GM18907 (cell line): Measurements from ENCODE around the gene ELOF1.
A peak's percentile ranks its signal among the peaks of the same experiment; 100 is the strongest.

ENCODE experiments used
- ATAC-seq: cut with Tn5 transposase; IDR thresholded peaks from one replicate; pipeline ENCODE4 v1.9.1; 2021; ENCODE audit warnings: mild to moderate bottlenecking, moderate library complexity; ENCODE audit not compliant: unreplicated experiment

ELOF1 gene

DNA sequence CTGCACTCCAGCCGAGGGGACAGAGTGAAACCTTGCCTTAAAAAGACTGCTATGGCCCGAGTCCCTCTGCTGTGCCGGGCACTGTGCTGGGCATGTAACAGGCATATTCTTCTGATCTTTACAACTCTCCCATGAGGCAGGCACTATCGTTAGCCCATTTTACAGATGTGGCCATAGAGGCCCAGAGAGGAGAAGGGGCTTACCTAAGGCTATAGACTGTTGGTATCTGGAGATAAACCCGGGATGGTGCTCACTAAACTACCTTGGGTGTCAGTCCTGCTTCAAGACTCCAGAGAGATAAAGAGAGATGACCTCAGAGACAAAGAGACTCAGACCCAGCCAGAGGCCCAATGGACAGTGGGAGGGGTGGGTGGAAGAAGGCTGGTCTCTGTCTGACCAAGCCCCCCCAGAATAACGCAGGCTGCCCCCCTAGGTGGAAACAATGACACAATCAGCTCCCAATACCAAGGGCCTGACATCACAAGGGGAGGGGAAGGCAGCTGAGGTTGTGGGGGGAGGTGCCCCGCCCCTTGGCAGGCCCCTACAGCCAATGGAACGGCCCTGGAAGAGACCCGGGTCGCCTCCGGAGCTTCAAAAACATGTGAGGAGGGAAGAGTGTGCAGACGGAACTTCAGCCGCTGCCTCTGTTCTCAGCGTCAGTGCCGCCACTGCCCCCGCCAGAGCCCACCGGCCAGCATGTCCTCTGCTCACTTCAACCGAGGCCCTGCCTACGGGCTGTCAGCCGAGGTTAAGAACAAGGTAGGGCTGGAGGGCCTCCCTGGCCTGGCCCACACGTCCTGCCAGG is 20.6 kb downstream of the ELOF1 start, which contains the start of gene CNN1:
CNN1 (plus strand) TSS at position 620 of the 805 bp plus-strand sequence; CDS start at position 697, 77 bp downstream.
- ATAC-seq = no peak

DNA sequence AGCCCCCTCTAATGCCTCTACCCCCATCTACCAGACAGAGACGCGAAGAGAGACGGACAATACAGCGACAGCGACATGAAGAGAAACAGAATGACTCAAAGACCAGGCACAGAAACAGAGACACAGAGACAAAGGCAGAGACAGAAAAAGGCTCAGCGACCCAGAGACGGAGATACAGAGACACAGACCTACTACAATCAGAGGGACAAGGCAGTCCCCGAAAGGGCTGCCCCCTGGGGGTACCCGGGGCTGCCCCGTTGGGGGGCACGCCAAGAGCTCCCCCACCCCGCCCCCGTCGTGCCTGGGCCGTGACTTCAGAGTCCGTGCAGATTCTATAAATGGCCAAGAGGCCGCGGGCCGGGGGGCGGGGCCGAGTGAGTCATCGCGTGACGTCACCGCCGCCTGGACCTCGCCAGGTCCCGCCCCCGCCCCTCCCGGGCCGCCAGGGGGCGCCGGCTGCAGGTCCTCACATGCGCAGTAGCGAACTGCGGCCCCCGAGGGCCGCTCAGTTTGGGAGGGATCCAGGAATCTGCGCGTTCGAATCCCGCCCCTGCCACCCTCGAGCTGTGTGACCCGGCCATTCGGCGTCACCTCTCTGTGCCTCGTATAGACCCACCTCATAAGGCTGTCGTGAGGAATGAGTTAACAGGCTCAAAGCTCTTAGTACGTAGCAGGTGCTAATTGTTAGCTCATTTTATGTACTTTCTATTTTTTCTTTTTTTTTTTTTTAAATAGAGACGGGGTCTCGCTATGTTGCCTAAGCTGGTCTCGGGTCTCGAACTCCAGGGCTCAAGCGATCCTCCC is 23.0 kb downstream of the ELOF1 start:
- peak; percentile 51 for ATAC-seq

DNA sequence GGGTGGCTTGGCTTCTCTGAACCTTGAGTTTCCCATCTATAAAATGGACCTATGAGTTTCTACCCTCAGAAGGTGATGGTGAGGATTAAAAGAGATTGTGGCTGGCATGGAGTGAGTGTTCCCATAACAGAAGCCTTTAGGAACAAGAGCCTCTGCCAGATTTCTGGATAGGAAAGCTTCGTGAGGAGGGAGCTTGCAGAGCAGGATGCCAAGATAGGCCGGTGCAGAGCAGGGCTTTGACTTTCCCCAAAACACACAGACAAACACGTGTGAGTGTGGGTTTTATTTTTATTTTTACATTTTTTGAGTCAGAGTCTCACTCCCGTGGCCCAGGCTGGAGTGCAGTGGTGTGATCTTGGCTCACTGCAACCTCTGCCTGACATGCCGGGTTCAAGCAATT is 24.1 kb downstream of the ELOF1 start:
- no peak for ATAC-seq

DNA sequence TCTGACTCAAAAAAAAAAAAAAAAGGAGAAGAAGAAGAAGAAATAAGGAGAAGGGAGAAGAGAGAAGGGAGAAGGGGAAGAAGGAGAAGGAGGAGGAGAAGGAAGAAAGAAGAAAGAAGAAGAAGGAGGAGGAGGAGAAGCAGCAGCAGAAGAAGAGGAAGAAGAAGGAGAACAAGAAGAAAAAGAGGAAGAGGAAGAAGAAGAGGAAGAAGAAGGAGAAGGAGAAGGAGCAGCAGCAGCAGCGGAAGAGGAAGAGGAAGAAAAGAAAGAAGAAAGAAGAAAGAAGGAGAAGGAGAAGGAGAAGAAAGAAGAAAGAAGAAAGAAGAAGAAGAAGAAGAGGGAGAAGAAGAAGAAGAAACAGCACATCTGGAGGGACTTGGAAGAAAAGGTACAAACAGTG is 24.5 kb downstream of the ELOF1 start:
- no peak for ATAC-seq

DNA sequence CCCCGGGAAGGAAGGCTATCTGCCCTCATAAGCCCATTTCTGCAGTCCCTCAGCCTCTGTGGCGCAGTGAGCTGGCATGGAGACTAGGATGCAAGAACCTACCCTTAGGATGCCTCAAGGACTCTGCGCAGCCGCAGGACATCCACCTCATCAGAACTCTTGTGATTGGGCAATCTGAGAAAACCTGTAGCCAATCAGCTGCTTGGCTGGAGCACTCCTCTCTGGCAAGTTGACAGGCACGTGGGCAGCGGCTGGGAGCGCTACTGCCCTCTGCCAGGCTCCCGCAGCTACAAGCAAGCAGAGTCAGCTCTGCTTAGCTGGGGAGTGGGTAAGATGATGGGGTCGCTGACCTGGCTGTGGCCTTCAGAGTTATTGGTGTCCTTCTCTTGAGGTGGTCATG is 28.6 kb downstream of the ELOF1 start:
- no peak for ATAC-seq

DNA sequence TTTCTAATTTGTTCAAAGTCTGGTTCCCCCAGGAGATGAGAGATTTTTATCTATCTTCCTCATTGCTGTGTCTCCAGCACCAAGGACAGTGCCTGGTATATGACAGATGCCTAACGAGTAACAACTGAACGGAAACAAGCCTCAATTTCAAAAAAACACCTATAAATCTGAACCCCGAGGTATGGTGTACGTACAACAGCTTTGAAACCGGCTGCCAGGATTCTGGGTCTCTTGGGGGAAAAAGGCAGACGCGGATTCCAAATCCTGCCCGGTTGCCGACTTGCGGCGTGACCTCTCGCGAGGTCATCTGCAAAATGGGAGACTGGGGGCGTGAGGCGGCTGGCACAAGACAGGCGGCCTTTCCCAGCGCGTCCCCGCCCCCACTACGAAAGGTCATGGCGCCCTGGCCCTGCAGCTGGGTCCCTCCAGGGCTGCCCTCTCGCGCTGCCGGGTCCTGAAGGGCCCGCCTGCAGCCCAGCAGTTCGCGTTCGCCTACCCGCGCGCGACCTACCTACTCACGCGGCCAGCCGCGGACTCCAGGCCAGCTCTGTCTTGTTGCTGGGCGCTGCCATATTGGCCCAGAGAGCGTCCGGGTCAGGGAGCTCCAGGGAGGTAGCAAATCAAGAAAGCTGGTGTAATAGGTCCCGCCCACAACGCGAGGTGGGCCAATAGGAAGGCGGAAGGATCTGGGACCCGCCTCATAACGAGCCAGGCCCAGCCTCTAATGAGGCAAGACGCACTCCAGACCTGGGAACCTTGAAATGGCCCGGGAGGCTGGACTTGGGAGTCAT is 30.3 kb downstream of the ELOF1 start, which contains the start of gene ECSIT:
ECSIT (minus strand) TSS at position 584 of the 791 bp plus-strand sequence. CDS start 9,964 bp downstream, outside the sequence.
- ATAC-seq = peak; percentile 94

DNA sequence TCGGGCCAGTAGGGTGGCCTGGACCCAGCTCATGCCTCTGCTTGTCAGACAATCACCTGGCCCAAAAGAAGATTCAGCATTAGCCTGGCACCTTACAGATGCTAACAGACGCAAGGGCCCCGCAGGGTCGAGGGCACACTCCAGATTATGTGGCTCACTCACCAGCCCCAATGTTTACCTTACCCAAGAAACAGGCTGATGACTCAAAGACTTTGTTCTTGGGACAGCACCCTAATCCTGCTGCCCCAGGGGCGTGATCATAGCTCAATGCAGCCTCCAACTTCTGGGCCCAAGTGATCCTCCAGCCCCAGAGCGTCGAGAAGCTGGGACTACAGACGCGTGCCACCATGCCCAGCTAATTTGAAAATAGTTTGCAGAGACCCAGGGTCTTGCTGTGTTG is 39.9 kb downstream of the ELOF1 start:
- no peak for ATAC-seq

DNA sequence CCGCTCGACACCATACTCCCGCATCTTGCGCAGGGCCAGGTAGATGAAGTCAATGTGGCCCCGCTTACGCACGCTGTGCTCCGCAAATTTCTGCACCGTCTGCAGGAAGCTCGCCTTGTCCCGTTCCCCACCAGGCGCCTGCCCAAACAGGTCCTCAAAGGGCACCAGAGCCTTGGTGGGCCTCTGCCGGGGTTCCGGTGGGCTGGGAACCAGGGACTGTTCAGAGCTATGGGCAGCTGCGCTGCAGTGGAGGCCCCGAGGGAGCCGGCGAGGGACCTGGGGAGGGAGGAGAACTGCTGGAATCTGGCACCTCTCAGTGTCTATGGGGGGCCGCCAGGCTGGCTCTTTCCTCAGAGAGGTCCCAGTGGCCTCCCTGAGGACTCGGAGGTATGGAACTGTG is 45.1 kb downstream of the ELOF1 start:
- ATAC-seq = no peak

DNA sequence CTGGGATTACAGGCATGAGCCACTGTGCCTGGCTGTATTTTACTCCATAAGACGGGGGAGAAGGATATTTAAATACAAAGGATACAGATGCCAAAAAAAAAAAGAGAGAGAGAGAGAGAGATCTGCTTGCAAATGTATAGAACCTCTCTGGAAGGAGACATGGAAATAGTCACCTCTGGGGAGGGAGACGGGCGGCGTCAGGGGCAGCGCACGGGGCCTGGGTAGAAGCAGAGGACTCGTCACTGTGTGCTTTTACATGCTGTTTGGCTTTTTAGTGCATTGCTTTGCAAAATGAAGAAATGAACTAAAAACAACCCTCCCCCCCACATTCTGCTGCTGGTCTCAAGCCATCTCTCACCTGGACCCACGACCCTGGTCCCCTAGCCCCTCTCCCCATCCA is 48.6 kb downstream of the ELOF1 start:
- no peak for ATAC-seq

DNA sequence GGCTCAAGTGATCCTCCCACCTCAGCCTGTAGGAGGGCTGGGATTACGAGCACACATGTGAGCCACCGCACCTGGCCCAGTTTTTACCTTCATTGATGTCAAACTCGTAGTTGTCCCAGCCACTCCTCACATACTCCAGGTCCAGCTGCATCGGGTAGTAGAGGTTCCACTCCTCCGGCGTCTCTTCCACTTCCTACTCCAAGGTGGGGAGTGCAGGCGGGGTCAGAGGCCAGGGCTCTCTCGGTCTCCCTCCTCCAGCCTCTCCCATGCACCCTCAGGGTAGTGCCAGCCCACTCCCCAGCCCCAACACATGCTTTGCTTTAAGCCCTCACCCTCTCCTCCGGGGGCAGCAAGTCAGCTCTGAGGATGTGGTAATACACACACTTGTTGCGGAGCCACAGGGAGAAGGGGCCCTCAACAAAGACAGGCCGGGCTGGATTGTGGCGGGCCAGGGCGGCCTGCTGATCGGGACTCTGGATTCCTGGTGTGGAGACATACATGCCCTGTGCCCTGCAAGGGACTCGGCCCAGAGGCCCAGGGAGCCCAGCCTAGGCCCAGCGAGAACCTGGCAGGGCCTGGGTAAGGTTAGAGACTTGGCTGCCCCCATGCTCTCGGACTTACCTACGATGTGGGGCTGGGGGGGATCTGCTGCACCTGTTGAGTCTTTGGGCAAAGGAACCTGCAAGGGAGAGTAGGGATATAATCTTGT is 51.5 kb downstream of the ELOF1 start:
- no peak for ATAC-seq

DNA sequence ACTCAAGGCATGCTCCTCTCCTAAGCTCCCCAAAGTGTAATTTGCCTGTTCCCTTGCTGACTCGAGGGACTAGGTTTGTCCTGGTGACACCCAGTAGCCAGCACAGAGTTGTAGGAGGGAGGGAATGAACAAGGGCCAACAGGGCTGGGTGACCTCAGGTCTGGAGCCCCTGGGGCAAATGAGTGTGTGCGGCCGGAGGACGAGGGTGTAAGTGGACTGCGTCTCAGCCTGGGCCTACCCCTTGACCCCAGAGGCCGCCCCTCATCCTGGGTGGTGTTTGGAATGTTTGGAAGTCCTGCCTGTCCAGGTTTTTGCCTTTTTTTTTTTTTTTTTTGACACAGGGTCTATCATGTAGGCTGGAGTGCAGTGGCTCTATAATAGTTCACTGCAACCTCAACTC is 52.1 kb downstream of the ELOF1 start:
- ATAC-seq = no peak

DNA sequence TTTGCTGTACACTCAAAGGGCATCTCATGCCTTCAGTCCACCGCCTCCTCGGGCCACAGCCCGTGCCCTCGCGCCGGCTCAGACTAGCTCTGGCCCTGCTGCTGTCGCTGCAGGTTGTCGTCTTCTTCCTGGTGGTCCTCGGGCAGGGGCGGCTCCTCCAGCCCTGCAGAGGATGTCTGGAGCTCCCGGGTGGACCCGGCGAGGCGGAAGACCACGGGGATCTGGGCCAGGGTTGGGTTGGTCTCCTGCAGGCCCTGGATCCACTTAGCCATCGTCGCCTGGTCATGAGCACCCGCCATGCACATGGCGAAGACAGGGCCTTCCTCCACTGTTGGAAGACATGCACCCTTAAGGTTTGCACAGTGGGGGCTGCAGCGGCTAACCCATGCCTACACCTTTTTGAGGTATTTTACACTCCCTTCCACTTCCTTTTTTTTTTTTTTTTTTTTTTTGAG is 52.9 kb downstream of the ELOF1 start:
- ATAC-seq = peak; percentile 35

DNA sequence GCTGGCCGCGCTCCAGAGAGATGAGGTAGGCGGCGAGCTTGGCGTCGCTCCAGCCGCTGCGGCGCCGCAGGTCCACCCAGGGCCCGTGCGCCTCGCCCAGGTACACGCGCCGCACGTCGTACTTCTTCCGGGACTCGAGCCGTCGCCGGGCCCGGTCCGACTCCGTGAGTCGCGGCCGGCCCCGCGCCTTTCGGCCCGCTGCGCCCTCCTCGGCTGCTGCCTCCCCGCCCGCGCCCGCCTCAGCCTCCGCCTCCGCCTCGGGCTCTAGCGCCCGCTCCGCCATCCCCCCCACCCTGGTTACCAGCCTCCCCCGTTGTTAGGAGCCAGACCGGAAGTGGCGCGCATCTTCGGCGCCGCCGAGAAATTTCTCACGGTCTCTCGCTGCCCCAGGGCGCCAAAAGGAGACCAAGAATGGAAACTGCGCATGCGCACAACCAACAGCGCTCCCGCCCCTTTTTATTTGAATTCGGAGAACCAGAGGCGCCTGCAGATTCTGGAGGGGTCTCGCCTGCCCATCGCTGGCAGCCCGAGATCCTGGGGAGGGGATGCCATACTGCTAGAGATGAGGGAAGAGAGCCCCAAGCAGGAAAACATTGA is 53.4 kb downstream of the ELOF1 start, which contains the start of gene ZNF653:
ZNF653 (minus strand) TSS at position 336 of the 597 bp plus-strand sequence; CDS start at position 283, 53 bp downstream.
- peak; percentile 60 for ATAC-seq

DNA sequence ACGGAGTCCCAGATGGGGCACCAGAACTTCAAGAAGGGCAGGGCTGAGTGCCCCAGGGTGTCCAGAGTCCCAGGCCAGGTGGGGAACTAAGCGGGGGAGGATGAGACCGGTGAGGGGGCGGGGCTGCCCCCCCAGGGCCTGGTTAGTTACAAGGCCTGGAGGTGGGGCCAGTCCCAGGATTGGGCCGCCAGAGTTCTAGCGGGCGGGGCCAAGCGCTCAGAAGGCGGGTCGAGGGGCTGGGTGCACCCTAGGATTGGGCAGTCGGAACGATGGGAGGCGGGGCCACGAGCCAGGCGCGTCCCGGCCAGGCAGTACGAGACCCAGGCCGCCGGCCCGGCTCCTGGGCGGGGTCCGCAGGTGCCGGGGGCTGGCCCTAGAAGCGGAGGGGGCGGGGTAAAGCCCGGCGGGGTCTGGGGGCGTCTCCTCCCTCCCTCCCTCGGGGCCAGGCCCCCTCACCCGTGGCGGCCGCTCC is 54.0 kb downstream of the ELOF1 start:
- peak; percentile 87 for ATAC-seq

DNA sequence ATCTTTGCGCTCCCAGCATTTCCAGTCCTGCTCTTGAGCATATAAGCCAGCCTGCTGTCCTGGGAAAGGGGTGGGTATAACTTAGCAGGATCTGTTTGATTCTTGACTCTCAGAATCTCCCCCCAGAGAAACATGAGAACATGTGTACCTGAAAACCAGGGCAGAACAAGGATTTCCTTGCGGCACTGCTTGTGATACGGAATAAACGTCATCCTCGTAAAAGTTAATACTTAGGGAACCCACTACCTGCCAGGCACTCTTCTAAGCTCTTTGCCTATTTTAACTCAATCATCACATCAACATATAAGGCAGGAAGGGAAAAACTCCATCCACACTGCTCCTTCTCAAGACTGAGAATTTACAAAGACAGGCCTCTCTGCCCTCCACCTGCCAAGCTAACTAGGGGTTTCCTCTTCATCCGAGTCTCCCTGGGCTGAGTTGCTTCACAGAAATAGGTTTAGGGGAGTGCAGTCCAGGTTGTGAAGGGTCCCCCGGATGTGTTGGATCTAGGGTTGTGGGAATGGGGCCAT is 54.5 kb downstream of the ELOF1 start:
- no peak for ATAC-seq
